Measurements from ENCODE around the gene THY1. TPM values are rescaled to one million over a fixed set of nuclear protein-coding genes. Genes with fewer than 3 reads are reported as not detected.

THY1 gene
- total RNA-seq, 4 donors from 2014 or later: 2.1 to 28.1 (median 9.4) TPM

DNA sequence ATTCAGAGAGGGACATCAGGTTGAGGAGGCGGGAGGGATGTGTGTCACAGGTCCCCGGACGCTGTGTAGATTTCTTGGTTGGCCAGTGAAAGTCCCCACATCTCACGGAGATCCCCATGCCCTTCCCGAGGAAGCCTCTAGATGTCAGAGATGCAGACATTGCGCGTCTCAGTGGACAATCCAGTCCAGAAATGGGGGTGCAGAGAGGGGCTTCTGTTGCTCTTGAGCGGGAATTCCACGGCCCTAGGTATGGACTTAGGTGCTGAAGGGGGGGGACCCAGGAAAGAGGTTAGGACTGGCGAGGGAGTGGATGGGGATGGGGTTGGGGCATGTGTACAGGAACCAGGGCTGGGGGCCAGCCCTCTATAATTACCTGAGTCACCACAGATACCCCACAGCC is 7.0 kb downstream of the THY1 start:
- TF ChIP-seq POLR2A (IDR thresholded peaks at IDR 0.05): no peak
- TF ChIP-seq, protein P1, sequence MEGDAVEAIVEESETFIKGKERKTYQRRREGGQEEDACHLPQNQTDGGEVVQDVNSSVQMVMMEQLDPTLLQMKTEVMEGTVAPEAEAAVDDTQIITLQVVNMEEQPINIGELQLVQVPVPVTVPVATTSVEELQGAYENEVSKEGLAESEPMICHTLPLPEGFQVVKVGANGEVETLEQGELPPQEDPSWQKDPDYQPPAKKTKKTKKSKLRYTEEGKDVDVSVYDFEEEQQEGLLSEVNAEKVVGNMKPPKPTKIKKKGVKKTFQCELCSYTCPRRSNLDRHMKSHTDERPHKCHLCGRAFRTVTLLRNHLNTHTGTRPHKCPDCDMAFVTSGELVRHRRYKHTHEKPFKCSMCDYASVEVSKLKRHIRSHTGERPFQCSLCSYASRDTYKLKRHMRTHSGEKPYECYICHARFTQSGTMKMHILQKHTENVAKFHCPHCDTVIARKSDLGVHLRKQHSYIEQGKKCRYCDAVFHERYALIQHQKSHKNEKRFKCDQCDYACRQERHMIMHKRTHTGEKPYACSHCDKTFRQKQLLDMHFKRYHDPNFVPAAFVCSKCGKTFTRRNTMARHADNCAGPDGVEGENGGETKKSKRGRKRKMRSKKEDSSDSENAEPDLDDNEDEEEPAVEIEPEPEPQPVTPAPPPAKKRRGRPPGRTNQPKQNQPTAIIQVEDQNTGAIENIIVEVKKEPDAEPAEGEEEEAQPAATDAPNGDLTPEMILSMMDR (IDR thresholded peaks at IDR 0.05): no peak
- no peaks in the 10 kb centered on the region for H3K9me3 ChIP-seq
- H3K4me3 ChIP-seq: no peak overlapping the region
- no peaks in the 10 kb centered on the region for H3K4me1 ChIP-seq
- H3K27me3 ChIP-seq: no peaks in the 10 kb centered on the region
- no peak overlapping the region for H3K27ac ChIP-seq
- DNase-seq: no peak
- H3K36me3 ChIP-seq: no peaks in the 10 kb centered on the region

DNA sequence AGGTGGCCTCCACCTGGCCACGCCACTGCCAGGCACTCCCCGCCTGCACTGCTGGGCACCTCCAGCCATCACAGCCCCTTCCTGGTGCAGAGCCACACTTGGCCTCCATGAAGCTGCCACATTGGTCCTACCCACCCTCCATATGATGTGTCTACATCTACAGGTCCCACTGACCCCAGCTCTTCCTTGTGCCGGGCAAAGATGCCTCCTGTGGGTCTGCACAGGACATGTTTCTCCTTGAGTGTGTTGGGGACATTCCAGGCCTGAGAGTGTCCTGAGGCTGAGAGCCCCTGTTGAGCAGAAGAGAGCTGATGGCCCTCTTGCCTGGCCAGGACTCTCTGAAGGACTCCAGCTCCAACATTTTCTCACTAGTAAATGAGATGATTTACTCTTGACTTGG is 7.5 kb downstream of the THY1 start:
- Histone ChIP-seq H3K4me1 (no peaks in the 10 kb centered on the region), H3K27ac (no peak overlapping the region), H3K36me3 (no peaks in the 10 kb centered on the region), H3K9me3 (no peaks in the 10 kb centered on the region), H3K4me3 (no peak overlapping the region), H3K27me3 (no peaks in the 10 kb centered on the region)
- DNase-seq: no peak
- TF ChIP-seq, protein P1 (IDR thresholded peaks at IDR 0.05): no peak
- TF ChIP-seq POLR2A (IDR thresholded peaks at IDR 0.05): no peak

DNA sequence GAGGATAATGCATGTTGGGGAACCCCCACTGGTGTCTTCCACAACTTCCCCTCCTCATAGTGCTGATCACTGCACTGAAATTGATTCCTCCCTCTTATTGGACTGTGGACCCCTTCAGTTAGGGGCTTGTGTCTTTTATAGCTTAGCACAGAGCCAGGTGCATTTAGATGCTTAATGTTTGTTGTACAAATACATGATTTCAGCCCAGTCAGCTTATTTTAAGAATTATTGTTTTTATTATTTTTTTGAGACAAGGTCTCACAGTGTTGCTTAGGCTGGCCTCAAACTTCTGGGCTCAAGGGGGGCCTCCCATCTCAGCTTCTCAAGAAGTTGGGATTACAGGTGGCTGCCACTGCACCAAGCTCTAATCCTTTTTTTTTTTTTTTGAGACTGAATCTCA is 8.2 kb downstream of the THY1 start:
- TF ChIP-seq POLR2A (IDR thresholded peaks at IDR 0.05): no peak
- TF ChIP-seq, protein P1 (IDR thresholded peaks at IDR 0.05): no peak
- H3K9me3 ChIP-seq: no peaks in the 10 kb centered on the region
- no peak overlapping the region for H3K4me3 ChIP-seq
- H3K4me1 ChIP-seq: no peaks in the 10 kb centered on the region
- DNase-seq: no peak
- no peaks in the 10 kb centered on the region for H3K36me3 ChIP-seq
- no peaks in the 10 kb centered on the region for H3K27me3 ChIP-seq
- H3K27ac ChIP-seq: no peak overlapping the region

DNA sequence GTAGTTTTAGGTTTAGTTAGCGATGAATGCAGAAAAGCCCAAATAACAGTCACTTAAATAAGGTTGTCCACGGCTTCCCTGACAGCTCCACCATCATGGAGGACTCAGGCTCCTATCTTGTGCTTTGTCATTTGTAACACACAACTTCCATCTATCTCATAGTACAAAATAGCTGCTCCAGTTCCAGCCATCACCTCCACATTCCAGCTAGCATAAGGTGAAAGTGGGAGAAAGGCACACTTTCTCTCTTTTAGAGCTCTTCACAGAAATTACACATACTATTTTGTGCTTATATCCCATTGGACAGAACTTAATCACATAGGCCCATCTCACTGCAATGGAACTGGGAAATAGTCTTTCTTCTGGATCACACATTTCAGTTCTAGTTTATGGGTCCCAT is 8.7 kb downstream of the THY1 start:
- Histone ChIP-seq H3K36me3 (no peaks in the 10 kb centered on the region), H3K9me3 (no peaks in the 10 kb centered on the region), H3K4me1 (no peaks in the 10 kb centered on the region), H3K27ac (no peak overlapping the region), H3K27me3 (no peaks in the 10 kb centered on the region), H3K4me3 (no peak overlapping the region)
- DNase-seq: no peak
- TF ChIP-seq, protein P1 (IDR thresholded peaks at IDR 0.05): no peak
- no peak for TF ChIP-seq POLR2A (IDR thresholded peaks at IDR 0.05)

DNA sequence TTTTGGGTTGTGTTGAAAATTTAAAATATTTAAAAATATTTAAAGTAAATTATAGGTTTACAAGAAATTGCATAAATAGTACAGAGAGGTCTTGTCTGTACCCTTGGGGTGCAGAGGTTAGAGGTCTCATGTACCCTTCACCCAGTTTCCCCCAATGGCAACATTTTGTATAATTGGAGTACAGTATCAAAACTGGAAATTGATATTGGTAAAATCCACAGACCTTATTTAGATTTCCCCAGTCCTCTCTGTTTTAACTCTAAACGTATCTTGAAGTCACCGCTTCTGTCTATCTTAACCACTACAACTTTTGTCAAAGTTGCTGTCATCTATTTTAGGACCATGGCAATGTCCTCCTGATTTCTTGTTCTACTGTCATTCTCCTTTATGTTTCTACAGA is 10.9 kb downstream of the THY1 start:
- Histone ChIP-seq H3K27ac (no peak overlapping the region), H3K4me1 (no peaks in the 10 kb centered on the region), H3K36me3 (no peaks in the 10 kb centered on the region), H3K4me3 (no peak overlapping the region), H3K27me3 (no peaks in the 10 kb centered on the region), H3K9me3 (no peaks in the 10 kb centered on the region)
- TF ChIP-seq, protein P1 (IDR thresholded peaks at IDR 0.05): no peak
- TF ChIP-seq POLR2A (IDR thresholded peaks at IDR 0.05): no peak
- no peak for DNase-seq

DNA sequence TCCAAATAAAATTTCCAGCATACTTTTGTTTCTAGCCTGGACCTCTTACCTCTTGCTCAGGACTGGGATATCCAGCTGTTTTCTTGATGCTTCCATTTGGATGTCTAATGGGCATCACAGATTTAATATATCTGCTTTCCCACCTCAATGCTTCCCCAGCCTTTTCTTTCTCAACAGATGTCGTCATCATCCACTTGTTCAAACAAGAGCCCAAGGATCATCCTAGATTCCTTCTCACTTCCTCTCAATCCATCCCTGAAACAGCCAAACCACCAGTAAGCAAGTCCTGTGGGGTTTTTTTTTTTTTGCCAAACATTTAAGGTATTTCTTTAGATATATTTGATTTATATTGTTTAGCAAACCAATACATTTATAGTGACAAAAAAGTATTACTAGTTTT is 12.5 kb downstream of the THY1 start:
- Histone ChIP-seq H3K27ac (no peak overlapping the region), H3K27me3 (no peaks in the 10 kb centered on the region), H3K9me3 (no peaks in the 10 kb centered on the region), H3K4me1 (no peaks in the 10 kb centered on the region), H3K4me3 (no peak overlapping the region), H3K36me3 (no peaks in the 10 kb centered on the region)
- TF ChIP-seq, protein P1 (IDR thresholded peaks at IDR 0.05): no peak
- no peak for TF ChIP-seq POLR2A (IDR thresholded peaks at IDR 0.05)
- no peak for DNase-seq

Data from Peyer's patch (tissue), 4 donors.